GM12873 (cell line): ENCODE measurements around the gene NPAS3.

Source experiments
- CTCF ChIP-seq: IDR thresholded peaks from 2 replicates; pipeline ENCODE4 v1.5.1; 2012; ENCODE audit warnings: low read depth, mild to moderate bottlenecking, moderate library complexity, low read length, control low read depth; ENCODE audit not compliant: insufficient read depth; ENCODE audit errors: missing control alignments

Gene NPAS3

GRCh38 chr14:33551963-33552362 is 613.3 kb downstream of the NPAS3 start:
- no peak for TF ChIP-seq CTCF

- no peak for TF ChIP-seq CTCF
Observed at GRCh38 chr14:33553706-33554278, 615.1 kb downstream of the NPAS3 start.

GRCh38 chr14:33554988-33555387 is 616.3 kb downstream of the NPAS3 start:
- TF ChIP-seq CTCF = no peak

- no peak for TF ChIP-seq CTCF
Observed at GRCh38 chr14:33555710-33556350, 617.2 kb downstream of the NPAS3 start.

- no peak for TF ChIP-seq CTCF
Observed at GRCh38 chr14:33556382-33557121, 617.9 kb downstream of the NPAS3 start.

- no peak for TF ChIP-seq CTCF
Observed at GRCh38 chr14:33560718-33561431, 622.2 kb downstream of the NPAS3 start.
